LNCaP clone FGC (cell line): ENCODE measurements around the gene P4HA2.

Source experiments
- DNase-seq: peaks from one replicate; pipeline ENCODE4 v3.0.0-alpha.2; 2011; ENCODE audit warnings: low read depth
- H3K4me3 ChIP-seq: 2 replicates; pipeline ENCODE4 v1.5.1; 2011; ENCODE audit warnings: mild to moderate bottlenecking, low read depth, low read length, control low read depth
- TF ChIP-seq, protein P1 (sequence below): IDR thresholded peaks from 2 replicates; pipeline ENCODE4 v1.5.1; 2012; ENCODE audit warnings: mild to moderate bottlenecking; ENCODE audit not compliant: control insufficient read depth, insufficient read depth; ENCODE audit errors: extremely low read depth

P4HA2 gene

DNA sequence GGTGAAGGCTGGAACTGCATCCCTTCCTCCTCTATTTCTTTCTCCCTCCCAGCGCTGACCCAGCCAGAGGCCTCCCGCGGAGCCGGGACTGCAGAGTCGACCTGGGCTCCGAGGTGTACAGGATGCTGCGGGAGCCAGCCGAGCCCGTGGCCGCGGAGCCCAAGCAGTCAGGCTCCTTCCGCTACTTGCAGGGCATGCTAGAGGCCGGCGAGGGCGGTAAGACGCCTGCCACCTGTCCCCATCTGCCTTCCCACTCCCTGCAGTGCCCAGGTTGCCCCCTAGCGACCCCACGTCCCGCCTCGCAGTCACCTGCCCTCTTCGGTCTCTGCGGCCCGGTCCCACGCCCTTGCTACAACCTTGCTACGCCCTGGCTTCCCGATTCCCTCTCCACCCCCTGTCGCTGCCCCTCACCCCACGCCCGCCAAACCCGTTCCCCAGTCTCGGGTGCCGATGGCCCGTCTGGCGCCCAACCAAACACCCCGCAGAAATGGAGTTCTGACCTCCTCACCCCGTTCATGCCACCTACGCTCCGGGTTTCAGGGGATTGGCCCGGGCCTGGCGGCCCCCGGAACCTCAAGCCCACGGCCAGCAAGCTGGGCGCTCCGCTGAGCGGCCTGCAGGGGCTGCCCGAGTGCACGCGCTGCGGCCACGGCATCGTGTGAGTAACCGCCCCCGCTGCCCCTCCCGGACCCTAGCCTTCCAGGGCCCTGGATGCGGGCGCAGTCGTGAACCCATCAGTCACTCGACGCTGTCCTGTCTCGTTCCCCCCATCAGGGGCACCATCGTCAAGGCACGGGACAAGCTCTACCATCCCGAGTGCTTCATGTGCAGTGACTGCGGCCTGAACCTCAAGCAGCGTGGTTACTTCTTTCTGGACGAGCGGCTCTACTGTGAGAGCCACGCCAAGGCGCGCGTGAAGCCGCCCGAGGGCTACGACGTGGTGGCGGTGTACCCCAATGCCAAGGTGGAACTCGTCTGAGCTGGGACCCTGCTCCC is 43.9 kb upstream of the P4HA2 start:
- H3K4me3 ChIP-seq = no peak overlapping the region
- TF ChIP-seq, protein P1, sequence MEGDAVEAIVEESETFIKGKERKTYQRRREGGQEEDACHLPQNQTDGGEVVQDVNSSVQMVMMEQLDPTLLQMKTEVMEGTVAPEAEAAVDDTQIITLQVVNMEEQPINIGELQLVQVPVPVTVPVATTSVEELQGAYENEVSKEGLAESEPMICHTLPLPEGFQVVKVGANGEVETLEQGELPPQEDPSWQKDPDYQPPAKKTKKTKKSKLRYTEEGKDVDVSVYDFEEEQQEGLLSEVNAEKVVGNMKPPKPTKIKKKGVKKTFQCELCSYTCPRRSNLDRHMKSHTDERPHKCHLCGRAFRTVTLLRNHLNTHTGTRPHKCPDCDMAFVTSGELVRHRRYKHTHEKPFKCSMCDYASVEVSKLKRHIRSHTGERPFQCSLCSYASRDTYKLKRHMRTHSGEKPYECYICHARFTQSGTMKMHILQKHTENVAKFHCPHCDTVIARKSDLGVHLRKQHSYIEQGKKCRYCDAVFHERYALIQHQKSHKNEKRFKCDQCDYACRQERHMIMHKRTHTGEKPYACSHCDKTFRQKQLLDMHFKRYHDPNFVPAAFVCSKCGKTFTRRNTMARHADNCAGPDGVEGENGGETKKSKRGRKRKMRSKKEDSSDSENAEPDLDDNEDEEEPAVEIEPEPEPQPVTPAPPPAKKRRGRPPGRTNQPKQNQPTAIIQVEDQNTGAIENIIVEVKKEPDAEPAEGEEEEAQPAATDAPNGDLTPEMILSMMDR = no peak
- DNase-seq = no peak

DNA sequence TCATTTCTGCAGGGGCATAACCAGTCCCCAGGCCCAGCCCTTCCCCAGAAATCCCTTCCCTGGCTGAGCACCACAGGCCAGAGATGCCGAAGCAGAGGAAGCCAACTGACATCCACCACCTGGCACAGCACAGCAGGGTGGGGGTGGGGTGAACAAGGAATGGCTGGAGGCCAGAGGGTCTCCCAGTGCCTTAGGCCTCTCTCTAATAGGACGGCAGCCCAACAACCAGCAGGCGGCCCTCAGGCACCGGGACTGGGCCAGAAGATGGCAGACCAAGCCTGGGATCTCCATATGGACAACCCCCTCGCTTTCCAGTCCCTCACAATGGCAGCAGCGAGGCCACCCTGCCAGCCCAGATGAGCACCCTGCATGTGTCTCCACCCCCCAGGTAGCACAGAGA is 43.1 kb upstream of the P4HA2 start:
- no peak overlapping the region for H3K4me3 ChIP-seq
- TF ChIP-seq, protein P1 = no peak
- DNase-seq = no peak

DNA sequence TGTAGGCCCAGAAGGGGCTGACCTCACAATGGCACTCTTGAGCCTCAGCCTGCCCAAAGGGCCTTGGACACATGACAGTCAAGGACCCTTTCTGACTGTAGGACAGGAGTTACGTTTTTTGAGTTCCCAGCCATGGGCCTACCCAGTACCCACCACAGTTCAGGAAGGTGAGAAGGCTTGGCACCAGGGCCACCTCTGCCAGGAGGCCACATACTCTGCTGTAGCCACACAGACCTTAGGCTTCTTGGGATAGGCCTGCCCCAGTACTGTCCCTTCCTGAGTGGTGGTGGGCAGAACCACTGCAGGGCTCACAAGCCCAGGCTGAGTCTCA is 42.6 kb upstream of the P4HA2 start:
- no peak overlapping the region for H3K4me3 ChIP-seq
- TF ChIP-seq, protein P1 = no peak
- DNase-seq = no peak

DNA sequence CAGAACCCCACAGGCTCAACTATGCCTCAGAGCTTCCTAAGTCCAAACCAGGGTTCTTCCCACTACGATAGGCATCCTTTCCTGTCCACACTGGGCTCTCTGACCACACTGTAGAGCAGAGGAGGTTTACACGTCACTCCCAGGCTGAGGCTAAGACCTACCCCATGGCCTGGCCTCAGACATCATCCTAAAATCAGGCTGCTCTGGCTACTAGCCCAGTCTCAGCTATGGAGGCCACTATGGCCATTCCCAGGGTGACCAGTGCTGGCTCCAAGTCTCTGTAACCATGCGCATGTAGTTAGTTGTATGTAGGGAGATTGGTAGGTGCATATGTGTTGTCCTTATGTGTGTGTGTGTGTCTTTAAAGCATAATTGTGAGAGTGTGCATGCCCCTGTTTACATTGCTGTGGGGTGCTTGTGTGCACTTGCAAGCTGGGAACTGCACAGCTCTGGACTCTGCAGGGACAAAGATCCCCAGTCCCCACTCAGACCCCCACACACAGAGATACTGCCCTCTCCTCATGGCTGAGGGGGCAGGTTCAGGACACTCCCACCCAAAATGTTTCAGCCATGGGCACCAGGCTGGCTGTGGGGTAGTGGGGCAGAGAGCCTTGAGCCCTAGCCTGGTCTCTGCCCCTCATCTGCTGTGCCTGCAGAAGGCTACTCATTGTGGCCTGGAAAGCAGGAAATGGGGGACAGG is 42.1 kb upstream of the P4HA2 start:
- no peak overlapping the region for H3K4me3 ChIP-seq
- TF ChIP-seq, protein P1 = no peak
- DNase-seq = no peak

DNA sequence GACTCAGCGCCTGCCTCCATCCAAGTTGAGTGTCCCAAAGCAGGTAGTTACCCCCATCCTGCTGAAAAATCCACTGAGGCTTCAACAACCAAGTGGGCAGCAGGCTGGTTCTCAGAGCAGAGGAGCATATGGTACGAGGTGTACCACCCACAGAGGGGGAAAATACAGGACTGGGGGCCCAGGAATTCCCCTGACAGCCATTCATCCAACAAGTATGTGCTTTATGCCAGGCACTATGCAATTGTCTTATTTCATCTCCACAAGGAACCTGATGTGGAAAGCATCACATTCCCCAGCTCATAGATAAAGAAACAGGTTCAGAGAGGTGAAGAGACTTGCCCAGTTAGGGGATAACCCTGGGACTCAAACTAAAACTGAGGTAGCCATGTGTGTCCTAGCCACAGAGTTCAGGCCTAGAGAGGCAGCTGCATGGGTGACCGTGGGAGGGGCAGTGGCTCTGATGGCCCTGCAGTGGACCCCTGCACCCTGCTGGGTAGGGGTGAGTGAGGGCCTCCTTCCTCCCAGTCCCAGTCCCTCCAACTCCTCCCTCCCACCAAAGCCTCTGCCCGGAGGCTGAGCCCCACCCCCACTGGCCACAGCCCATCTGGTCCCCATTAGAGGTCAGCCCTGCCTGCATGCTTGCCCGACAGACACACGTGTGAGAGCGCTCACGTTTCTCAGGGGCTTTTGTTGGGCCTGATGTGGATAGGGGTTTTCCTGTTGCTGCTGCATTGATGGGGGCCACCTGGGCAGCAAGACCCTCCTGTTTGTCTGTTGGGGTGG is 41.3 kb upstream of the P4HA2 start:
- TF ChIP-seq, protein P1 = no peak
- no peak for DNase-seq
- no peak overlapping the region for H3K4me3 ChIP-seq

DNA sequence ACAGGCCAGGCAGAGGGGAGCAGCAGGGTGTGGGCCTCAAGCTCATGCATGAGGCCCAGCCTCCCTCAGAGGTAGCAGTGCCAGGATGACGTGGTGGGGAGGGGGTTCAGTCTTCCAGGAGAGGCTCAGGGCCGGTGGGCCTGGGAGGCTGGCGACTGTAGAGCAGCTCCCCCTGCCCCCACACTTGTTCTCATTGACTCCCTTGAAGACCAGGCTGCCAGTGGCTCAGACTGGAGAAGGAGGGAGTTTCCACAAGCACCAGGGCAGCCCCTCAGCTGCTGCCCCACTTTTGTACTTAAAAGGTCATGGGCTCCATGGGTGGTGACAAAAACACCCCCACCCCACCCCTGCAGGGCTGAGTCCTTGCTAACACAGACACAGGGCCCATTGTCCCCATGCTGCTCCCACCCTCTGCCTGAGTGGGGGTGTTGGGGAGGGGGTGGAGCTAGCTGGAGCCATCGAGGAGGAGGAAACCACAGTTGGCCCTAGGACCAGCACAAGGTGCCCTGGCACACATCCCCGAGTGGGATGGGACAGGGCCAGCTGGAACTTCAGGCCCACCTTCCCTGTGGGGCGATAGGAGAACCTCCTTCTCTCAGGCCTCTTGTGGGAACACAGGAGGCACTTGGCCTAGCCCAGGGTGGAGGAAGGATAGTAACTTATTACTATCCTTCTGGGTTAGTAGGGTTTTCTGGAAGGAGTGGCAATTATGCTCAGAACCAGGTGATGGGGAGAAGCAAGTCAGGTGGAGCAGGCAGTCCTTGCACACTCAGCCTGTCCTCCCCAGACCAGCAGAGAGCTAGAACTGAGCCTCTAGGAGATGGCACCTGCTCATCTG is 40.5 kb upstream of the P4HA2 start:
- TF ChIP-seq, protein P1 = no peak
- DNase-seq = no peak
- H3K4me3 ChIP-seq = no peak overlapping the region
